Hepatocyte (in vitro differentiated cells): ENCODE results near the gene PLEKHM3.

Experiments
- CTCF ChIP-seq: fragments of 200-600 bp; sonication (generic); IDR thresholded peaks from 2 replicates; pipeline ENCODE4 v1.5.1; 2016; ENCODE audit warnings: antibody characterized with exemption, mild to moderate bottlenecking; ENCODE audit not compliant: poor library complexity
- EZH2 ChIP-seq: fragments of 200-600 bp; sonication (generic); IDR thresholded peaks from 2 replicates; pipeline ENCODE4 v1.6.1; 2016; ENCODE audit warnings: antibody characterized with exemption, mild to moderate bottlenecking, borderline replicate concordance
- EZH2phosphoT487 ChIP-seq: fragments of 200-600 bp; sonication (generic); IDR thresholded peaks from one replicate; pipeline ENCODE4 v1.6.1; 2018; ENCODE audit warnings: antibody characterized with exemption, mild to moderate bottlenecking, low read depth, moderate library complexity; ENCODE audit not compliant: unreplicated experiment, severe bottlenecking

GRCh38 chr2:208042041-208042440 is 16.7 kb upstream of the PLEKHM3 start:
- TF ChIP-seq CTCF (no peak), EZH2phosphoT487 (no peak), EZH2 (no peak)
